Right ventricle myocardium superior (tissue), 1 donor: ENCODE data around the gene RHOBTB1. TPM values are rescaled to one million over a fixed set of nuclear protein-coding genes. Genes with fewer than 3 reads are reported as not detected.
"Not testable (repeated sequence)": the region's sequence is repeated elsewhere in the genome, so short reads cannot be mapped to it uniquely, and the experiment has no call there.

ENCODE experiments used
- ATAC-seq: fragments of 200-7000 bp; cut with Tn5 transposase; one replicate; pipeline ENCODE4 v1.9.1; 2020; ENCODE audit warnings: mild to moderate bottlenecking; ENCODE audit not compliant: poor library complexity
- DNase-seq: peaks from one replicate; pipeline ENCODE4 v3.0.0-alpha.2; 2020
- intact Hi-C: fragments of 100-400 bp; cut with DNase I; formaldehyde crosslinking; loops from one replicate; pipeline ENCODE4 v1.11.2; 2022
- total RNA-seq: library from RNA; stranded (reverse); fragmentation: NEBNext Ultra II Directional; extraction: Animal tissue kit (Norgen Biotek cat#: 25700); gene quantifications from one replicate; pipeline ENCODE4 v1.2.1, GENCODE V29; 2021
- donor health status: DM: no; HTN: yes; CAD: no; lungs with severe emphysema.

The RHOBTB1 gene
- total RNA-seq, 1 donor from 2014 or later: 13.0 TPM

DNA sequence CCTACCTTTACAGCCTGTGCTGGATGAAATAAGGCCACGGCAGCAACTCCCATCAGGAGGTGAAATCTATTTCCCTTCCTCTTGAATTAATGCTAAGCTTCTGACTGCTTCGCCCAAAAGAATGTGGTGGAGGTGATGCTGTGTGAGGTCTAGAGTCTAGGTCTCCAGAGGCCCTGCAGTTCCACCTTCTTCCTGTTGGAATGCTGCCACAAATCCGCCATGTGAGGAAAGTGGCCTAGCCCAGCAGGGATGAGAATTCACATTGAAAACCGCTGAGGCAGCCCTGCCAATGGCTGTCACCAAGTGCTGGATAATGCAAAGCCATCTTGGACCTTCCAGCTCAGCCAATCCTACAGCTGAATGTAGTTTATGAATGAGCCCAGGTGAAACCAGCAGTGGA is 28.0 kb downstream of the RHOBTB1 start:
- ATAC-seq (no peak), DNase-seq (no peak)
- intact Hi-C loops: no loop called here

DNA sequence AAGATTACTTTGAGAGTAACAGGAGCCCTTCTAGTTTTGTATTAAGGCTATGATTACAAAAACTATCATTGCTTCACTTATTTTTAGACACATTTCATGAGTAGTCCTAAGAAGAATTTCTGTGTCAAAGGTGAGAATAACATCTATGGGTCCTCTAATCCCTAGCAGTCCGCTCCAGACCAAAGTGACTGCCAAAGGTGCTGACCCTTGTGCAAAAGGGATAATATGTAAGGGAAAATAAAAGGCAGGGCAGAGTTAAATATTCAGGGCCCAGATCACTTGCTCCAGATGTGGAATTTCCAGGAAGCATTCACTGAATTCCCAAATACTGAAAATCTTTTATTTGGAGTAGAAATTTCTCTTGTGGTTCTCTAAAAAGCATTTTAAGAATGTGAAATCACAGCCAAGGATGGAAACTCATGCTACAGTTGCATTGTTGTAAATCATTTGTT is 29.3 kb downstream of the RHOBTB1 start:
- intact Hi-C loops: no loop called here
- DNase-seq (no peak), ATAC-seq (peak; percentile 71)

GRCh38 chr10:60913657-60914056 is 30.3 kb downstream of the RHOBTB1 start:
- ATAC-seq (no peak), DNase-seq (no peak)
- intact Hi-C loops: no loop called here

GRCh38 chr10:60913071-60913470 is 30.9 kb downstream of the RHOBTB1 start:
- DNase-seq: no peak
- no peak for ATAC-seq
- intact Hi-C loops: no loop called here

DNA sequence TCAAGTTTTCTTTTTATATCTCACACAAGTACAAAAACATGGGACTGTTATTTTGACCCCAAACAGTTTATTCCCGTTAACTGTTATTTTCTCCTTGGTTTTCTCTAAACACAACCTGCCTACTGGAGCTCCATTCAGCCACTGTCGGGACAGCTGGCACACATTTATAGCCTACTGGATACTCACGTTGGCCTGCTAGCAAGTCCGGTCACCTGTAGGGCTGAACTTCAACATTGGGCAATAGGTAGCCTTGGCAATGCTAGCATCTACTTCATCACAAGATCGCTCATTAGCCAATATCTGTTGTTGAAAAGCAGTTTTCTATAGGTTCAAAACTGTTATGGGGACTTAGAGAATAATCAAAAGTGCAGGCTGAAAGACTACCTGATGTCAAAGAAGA is 32.3 kb downstream of the RHOBTB1 start:
- intact Hi-C loops: no loop called here
- no peak for ATAC-seq
- no peak for DNase-seq

DNA sequence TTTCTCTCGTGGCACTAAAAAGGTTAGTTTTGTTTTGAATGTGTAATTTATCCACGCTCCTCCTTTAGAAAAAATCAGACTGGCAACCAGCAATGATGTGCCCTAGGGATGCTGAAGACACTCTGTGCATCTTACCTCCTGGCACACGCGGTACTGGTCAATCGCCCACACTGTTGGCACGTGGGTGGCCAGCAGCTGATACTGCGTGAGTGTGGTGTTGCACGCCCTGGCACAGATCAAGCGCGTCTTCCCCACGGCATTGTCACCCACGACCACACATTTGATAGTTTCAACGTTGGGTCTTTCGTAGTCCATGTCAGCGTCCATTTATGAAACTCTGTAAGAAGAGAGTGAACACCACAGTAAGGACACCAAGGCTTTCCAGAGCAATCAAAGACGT is 32.8 kb downstream of the RHOBTB1 start:
- DNase-seq (no peak), ATAC-seq (no peak)

GRCh38 chr10:60910543-60910942 is 33.4 kb downstream of the RHOBTB1 start:
- intact Hi-C loops: no loop called here
- DNase-seq: no peak

More for the DNA sequence above, 32.8 kb downstream of the RHOBTB1 start:
- intact Hi-C loops: no loop called here

GRCh38 chr10:60908896-60909295 is 35.1 kb downstream of the RHOBTB1 start:
- DNase-seq: no peak
- ATAC-seq: no peak
- intact Hi-C loops: no loop called here

More at GRCh38 chr10:60910543-60910942, 33.4 kb downstream of the RHOBTB1 start:
- ATAC-seq: peak; percentile 30

GRCh38 chr10:60908031-60908430 is 36.0 kb downstream of the RHOBTB1 start:
- DNase-seq (no peak), ATAC-seq (peak; percentile 34)
- intact Hi-C loops: no loop called here

DNA sequence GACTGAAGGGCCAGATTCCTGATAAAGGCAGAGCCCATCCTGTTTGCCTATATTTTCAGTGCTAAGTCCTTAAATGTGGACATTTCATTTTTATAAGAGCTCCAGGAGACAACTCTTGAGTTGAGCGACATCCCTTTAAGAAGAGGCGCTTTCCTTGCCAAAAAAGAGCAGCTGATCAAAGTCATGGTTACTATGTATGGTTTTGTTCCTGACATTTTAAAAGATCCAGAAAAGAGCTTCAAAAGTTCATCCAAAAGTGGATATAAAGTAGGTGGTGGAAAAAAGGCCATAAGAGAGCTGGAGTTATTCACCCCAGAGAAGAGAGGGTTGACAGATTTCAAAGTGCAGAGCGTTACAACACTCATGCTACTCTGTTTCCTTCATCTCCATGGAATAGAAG is 36.7 kb downstream of the RHOBTB1 start:
- intact Hi-C loops: no loop called here
- DNase-seq: no peak
- no peak for ATAC-seq

- DNase-seq, intact Hi-C loops, ATAC-seq: not testable (repeated sequence)
Observed at GRCh38 chr10:60906825-60907224, 37.2 kb downstream of the RHOBTB1 start.

GRCh38 chr10:60906411-60906810 is 37.6 kb downstream of the RHOBTB1 start:
- no peak for DNase-seq
- intact Hi-C loops: no loop called here
- ATAC-seq: no peak

DNA sequence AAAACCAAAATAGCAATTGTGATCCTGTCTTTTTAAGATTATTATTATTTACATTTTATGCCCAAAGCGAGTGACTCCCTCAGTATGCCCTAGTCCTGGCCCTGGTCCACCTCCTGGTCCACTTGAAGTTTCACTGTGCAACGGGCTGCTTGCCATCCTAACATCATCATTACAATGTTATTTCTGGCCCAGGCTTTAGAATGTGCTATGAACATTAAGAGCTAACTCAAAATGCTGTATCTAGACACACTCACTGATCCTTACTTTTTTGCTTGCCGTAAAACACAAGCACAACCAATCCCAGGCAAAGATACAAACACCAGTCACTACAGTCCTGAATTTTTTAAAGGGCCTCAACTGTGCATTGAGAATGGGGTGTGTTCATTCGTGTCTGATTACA is 38.4 kb downstream of the RHOBTB1 start:
- ATAC-seq (peak; percentile 74), DNase-seq (peak; percentile 72)
- intact Hi-C loops: no loop called here

GRCh38 chr10:60903096-60903495 is 40.9 kb downstream of the RHOBTB1 start:
- intact Hi-C loops: loop anchor here (5.0 kb wide), 1 partner anchor 34 kb away; no protein-coding TSS in a partner anchor
- DNase-seq (no peak), ATAC-seq (no peak)

GRCh38 chr10:60901561-60902235 is 42.3 kb downstream of the RHOBTB1 start:
- DNase-seq: peak; percentile 84
- intact Hi-C loops: loop anchor here (5.0 kb wide), 1 partner anchor 36 kb away; no protein-coding TSS in a partner anchor
- peak; percentile 92 for ATAC-seq

DNA sequence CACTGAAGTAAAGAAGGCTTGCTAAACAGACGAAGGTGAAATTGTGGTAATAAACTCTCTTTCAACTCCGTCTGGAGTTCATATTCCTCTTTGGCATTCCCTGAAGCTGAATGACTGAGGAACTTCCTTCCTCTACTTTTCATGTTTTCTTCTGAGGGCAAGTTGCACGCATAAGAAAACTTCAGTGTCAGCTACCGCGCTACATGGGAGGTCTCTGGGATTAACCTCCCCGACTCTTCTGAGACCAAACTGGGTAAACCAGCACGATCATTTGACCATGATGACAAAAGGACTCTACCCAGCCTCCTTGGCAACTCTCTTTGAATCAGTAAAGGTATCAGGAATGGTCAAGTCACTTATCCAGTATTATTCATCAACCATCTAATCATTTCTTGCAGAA is 44.7 kb downstream of the RHOBTB1 start:
- intact Hi-C loops: no loop called here
- ATAC-seq (no peak), DNase-seq (no peak)

GRCh38 chr10:60898321-60898720 is 45.7 kb downstream of the RHOBTB1 start:
- DNase-seq: no peak
- intact Hi-C loops: no loop called here
- ATAC-seq: no peak

- DNase-seq (no peak), ATAC-seq (no peak)
- intact Hi-C loops: no loop called here
Observed at GRCh38 chr10:60896810-60897209, 47.2 kb downstream of the RHOBTB1 start.

GRCh38 chr10:60896033-60896432 is 48.0 kb downstream of the RHOBTB1 start:
- intact Hi-C loops: no loop called here
- peak; percentile 63 for ATAC-seq

GRCh38 chr10:60894786-60895185 is 49.2 kb downstream of the RHOBTB1 start:
- DNase-seq (no peak), ATAC-seq (peak; percentile 40)
- intact Hi-C loops: no loop called here

More at GRCh38 chr10:60896033-60896432, 48.0 kb downstream of the RHOBTB1 start:
- DNase-seq: no peak

GRCh38 chr10:60893231-60893630 is 50.8 kb downstream of the RHOBTB1 start:
- intact Hi-C loops: no loop called here
- DNase-seq: no peak
- ATAC-seq: no peak
